Hematopoietic multipotent progenitor cell treated with erythropoietin and hydrocortisone succinate and interleukin-3 and kit ligand, for 17 days (in vitro differentiated cells): ENCODE results near the gene NUB1.
A peak's percentile ranks its signal among the peaks of the same experiment; 100 is the strongest.
"Not testable (repeated sequence)": the region's sequence is repeated elsewhere in the genome, so short reads cannot be mapped to it uniquely, and the experiment has no call there.

Experiments
- DNase-seq: peaks from one replicate; pipeline ENCODE4 v3.0.0-alpha.2; 2015; ENCODE audit warnings: low spot score

The NUB1 gene

DNA sequence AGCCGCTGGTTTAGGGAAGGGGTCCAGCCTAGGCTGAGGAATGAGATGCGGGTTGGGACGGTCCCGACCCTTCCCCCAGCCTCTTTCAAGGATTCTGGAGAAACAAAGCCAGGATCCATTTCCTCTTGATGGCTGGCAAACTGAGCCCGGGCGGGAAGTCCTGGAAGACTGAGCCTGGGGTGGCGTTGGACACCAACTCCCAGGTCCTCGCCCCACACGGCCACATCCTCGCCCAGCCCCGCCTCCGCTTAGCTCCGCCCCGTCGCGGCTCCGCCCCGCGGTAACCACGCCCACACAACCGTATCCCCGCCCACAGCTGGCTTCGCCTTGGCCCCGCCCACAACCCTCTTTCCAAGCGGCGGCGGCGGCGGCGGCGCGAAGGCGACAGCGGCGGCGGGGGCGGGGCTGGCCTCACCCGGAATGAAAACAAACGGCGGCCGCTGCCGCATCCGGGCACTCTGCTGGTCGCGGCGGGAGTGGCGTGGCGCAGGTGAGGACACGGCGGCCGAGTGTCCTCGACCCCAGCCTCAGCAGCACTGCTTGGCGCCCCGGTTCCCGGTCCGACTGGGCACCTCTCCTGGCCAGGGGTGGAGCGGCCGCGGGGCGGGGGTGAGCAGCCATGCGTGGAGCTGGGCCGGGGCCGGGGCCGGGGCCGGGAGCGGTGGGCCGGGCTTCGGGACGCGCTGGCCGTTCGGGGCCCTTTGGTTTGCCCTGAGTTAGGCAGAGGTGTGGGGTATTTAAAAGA is at the start of gene NUB1:
Gene NUB1 (plus strand): TSS at position 456 of the 745 bp plus-strand sequence. CDS start 3,538 bp downstream, outside the sequence.
- peak; percentile 95 for DNase-seq

DNA sequence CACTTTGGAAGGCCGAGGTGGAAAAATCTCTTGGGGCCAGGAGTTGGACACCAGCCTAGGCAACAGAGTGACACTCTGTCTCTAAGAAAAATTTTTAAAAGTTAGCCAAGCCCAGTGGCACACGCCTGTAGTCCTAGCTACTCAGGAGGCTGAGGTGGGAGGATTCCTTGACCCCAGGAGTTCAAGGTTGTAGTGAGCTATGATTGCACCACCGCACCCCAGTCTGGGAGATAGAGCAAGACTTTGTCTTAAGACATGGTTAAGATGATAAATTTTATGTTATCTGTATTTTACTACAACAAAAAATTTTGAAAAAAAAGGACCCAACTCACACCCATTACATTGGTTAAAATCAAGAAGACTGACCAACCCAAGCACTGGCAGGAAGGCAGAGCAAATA is 48.8 kb upstream of the NUB1 start:
- DNase-seq, result no peak

DNA sequence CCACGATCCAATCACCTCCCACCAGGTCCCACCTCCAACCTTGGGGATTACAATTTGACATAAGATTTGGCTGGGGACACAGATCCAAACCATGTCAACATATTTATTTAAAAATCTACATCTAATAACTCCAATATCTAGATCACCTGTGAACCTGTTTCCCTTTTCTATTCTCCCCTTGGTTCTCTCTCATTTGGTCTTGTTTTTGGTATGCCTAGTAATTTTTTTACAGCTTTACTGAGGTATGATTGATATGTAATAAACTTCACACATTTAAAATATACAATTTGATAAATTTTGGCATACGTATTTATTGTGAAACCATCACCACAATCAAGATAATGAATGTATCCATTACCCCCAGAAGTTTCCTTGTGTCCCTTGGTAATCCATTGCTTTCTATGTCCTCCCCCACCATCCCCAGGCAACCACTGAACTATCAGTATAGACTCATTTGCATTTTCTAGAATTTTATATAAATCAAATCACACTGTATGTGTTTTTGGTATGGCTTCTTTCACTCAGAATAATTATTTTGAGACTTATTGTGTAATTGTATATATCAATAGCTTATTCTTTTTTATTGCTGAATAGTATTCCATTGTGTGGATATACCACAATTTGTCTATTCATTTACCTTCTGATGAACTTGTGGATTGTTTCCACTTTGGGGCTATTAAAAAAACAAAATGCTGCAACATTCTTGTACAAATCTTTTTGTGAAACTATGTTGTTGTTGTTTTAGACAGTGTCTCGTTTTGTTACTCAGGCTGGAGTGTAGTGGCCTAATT is 45.2 kb upstream of the NUB1 start:
- no peak for DNase-seq

- DNase-seq, result no peak
These were observed 42.8 kb upstream of the NUB1 start for GRCh38 chr7:151298765-151299164.

GRCh38 chr7:151299530-151299929 is 42.1 kb upstream of the NUB1 start:
- no peak for DNase-seq

- no peak for DNase-seq
These were observed 41.5 kb upstream of the NUB1 start for GRCh38 chr7:151299940-151300645.

DNA sequence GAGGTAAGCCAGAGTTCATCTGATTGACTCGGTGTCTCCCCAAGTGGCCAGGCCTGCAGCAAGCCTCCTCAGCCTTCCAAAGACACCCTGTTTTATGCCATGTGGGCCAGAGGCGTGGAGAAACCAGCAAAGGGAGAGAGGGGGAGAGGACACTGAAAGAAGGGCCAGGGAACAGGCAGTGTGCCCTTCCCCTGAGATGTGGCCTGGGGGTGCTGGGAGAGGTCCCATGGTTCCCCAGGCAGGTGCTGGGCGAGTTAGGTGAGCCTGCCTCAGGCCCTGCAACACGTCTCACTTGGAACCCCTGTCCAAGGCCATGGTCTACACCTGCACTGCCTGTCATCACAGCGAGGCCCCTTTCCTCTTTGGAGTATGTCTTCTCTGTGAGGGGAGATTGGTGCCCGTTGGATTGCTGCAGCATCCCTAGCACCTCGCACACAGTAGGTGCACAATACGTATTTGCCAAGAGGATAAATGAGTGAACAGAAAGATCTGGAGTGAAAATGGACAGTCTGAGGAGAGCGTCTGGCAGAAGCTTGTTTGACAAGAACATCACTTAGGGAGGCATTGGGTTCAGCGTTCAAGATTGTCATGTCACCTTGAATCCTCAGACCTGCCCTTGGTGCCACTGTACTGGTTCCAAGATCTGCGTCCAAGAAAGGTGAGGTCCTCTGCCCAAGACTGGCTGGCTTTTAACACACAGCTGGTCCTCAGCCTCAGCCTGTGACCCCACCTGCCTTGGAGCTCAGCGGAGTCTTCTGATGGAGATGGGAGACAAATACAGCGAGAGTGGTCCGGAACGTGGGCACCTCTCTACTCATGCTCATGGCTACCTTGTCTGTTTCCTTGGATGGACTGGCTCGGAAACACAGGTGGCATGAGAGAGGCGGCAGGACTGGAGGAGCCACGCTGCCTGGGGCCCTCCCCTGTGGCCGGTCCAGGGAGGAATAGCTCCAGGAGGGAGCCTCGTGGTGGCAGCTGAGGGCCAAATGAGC is 39.8 kb upstream of the NUB1 start:
- no peak for DNase-seq

DNA sequence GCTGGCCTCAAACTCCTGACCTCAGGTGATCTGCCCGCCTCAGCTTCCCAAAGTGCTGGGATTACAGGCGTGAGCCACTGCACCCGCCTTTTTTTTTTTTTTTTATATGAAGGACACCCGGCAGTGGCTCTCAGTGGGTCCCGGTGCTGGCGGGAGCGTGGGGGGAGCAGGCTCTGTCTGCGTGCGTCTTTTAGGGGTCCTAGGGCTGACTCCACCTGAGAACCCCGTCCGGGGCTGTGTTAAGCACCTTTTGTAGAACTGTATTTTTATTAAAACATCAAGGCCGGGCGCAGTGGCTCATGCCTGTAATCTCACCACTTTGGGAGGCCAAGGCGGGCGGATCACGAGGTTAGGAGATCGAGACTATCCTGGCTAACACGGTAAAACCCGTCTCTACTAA is 37.4 kb upstream of the NUB1 start:
- DNase-seq, result not testable (repeated sequence)

GRCh38 chr7:151304856-151305255 is 36.8 kb upstream of the NUB1 start:
- no peak for DNase-seq

- no peak for DNase-seq
These were observed 35.2 kb upstream of the NUB1 start for GRCh38 chr7:151306374-151306773.

DNA sequence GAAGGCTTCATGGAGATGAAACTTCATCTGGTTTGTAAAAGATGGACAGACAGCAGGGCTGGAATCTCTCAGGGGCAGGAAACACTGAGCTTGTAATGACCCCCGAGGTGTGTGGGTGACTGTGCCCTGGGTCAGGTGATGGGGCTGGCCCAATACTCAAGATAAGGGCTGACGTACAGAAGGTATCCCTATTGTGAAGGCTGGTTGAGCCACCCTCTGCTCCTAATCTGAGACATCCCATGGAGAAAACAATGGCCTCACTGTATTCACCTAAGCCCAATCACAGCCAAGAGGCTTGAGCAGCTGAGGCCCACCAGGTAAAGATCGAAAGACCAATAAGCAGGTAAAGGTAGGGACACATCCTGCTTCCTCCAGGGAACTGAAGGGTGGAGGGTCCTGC is 34.8 kb upstream of the NUB1 start:
- DNase-seq, result no peak

- DNase-seq, result no peak
These were observed 34.1 kb upstream of the NUB1 start for GRCh38 chr7:151307536-151307935.

GRCh38 chr7:151308256-151308655 is 33.4 kb upstream of the NUB1 start:
- no peak for DNase-seq

DNA sequence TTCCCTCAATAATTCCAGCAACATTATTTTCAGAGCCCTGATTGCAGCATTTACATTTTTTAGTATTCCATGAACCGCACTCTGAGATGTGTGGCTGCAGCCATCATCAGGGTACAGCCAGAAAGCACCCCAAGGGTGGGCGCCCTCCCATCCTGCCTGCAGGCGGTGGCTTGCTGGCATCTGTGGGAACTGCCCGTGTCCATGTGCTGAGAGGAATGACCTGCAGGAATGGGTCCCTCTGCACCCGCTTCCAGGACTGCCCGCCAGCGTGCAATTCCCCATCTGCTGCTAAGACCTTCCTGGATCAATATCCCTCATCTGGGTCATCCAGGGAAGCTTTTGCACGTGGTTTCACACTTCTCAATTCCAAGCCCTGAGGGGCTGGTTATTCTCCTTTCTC is 32.8 kb upstream of the NUB1 start:
- DNase-seq, result no peak

GRCh38 chr7:151309311-151309710 is 32.3 kb upstream of the NUB1 start:
- no peak for DNase-seq

GRCh38 chr7:151310578-151310977 is 31.0 kb upstream of the NUB1 start:
- DNase-seq, result peak; percentile 27

GRCh38 chr7:151311294-151311864 is 30.2 kb upstream of the NUB1 start:
- DNase-seq, result peak; percentile 65

- DNase-seq, result no peak
These were observed 29.3 kb upstream of the NUB1 start for GRCh38 chr7:151312356-151312755.

GRCh38 chr7:151312831-151313809 is 28.5 kb upstream of the NUB1 start:
- DNase-seq, result no peak

DNA sequence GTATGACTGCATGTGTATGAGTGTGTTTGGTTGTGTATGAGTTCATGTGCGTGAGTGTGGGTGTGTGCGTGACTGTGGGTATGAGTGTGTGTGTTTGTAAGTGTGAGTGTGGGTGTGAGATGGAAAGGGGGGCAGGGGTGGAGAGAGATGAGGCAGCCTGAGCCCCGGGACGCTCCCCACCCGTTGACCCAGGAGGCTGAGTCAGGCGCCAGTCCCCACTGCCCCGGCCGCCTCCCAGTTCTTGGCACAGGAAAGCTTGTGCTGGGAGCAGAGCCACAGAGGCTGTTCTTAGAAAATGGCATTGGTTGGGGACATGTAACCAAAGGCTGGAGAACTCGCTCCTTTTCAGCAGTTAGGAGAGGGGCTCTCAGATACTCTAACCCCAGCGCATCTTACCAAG is 27.8 kb upstream of the NUB1 start:
- no peak for DNase-seq
